Suprapubic skin (tissue), 4 donors: ENCODE data around the gene CAMTA2. TPM values are rescaled to one million over a fixed set of nuclear protein-coding genes. Genes with fewer than 3 reads are reported as not detected.

Source experiments
- DNase-seq, 2 donors: peaks; one replicate each; pipeline ENCODE4 v3.0.0-alpha.2; 2019; ENCODE audit warnings: low spot score in 2 of 2
- H3K27ac ChIP-seq: fragments of 200-600 bp; sonication (generic); one replicate; pipeline ENCODE4 v1.5.1; 2019
- H3K27me3 ChIP-seq: fragments of 200-600 bp; sonication (generic); one replicate; pipeline ENCODE4 v1.5.1; 2019
- H3K36me3 ChIP-seq: fragments of 200-600 bp; sonication (generic); one replicate; pipeline ENCODE4 v1.5.1; 2019
- H3K4me1 ChIP-seq: fragments of 200-600 bp; sonication (generic); one replicate; pipeline ENCODE4 v1.5.1; 2019
- H3K4me3 ChIP-seq: fragments of 200-600 bp; sonication (generic); one replicate; pipeline ENCODE4 v1.5.1; 2019; ENCODE audit warnings: mild to moderate bottlenecking
- H3K9me3 ChIP-seq: fragments of 200-600 bp; sonication (generic); one replicate; pipeline ENCODE4 v1.5.1; 2019
- EP300 ChIP-seq: sonication (generic); formaldehyde crosslinking; IDR thresholded peaks from one replicate; pipeline ENCODE4 v1.6.1; 2017; ENCODE audit warnings: antibody characterized with exemption
- POLR2A ChIP-seq, 2 donors: fragments of 450-650 bp; IDR thresholded peaks; one replicate each; pipeline ENCODE4 v1.6.1; 2017; ENCODE audit warnings: antibody characterized with exemption in 2 of 2, mild to moderate bottlenecking in 2 of 2, moderate library complexity in 2 of 2
- POLR2AphosphoS5 ChIP-seq, 3 donors: sonication (generic); formaldehyde crosslinking; IDR thresholded peaks; one replicate each; pipeline ENCODE4 v1.6.1; 2017; ENCODE audit warnings: antibody characterized with exemption in 3 of 3
- WGBS: methylation state at CpG from one replicate; pipeline ENCODE4 v1.1.5; 2018; 5-methylcytosine and 5-hydroxymethylcytosine counted together
- total RNA-seq, 4 donors: library from RNA; depleted of rRNA; stranded (reverse); fragments of >200 nt; gene quantifications; one replicate each; pipeline ENCODE4 v1.1.0, GENCODE V29; 2016
- TF ChIP-seq, protein P1 (sequence below), 2 donors: fragments of 200-600 bp in 1 of 2; fragments of 450-650 bp in 1 of 2; sonication (generic) in 1 of 2; IDR thresholded peaks; one replicate each; pipeline ENCODE4 v1.5.1; 2016 to 2019; ENCODE audit warnings: antibody characterized with exemption in 2 of 2, mild to moderate bottlenecking in 1 of 2, moderate library complexity in 1 of 2

The CAMTA2 gene
- total RNA-seq, 4 donors from 2014 or later = 27.4 to 60.8 (median 34.6) TPM

DNA sequence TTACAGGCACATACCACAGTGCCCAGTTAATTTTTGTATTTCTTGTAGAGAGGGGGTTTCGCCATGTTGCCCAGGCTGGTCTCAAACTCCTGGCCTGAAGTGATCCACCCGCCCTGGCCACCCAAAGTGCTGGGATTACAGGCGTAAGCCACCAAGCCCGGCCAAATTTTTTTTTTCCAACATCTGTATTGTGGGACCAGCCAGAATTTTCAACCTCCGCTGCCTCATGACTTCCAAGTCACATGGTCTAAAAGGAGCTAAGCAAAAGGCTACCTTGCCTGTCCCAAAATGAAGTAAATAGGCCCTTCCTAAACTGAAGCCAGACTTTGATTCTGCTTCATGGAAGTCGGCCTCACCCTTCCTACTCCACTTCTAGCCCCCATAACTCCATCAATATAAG lies 15.6 kb downstream of the CAMTA2 start:
- peaks cover 64% of the 10 kb centered on the region for H3K36me3 ChIP-seq
- 78% methylated on average over 6 of the region's 6 CpGs for WGBS
- no peak for DNase-seq
- H3K27me3 ChIP-seq = no peaks in the 10 kb centered on the region
- no peaks in the 10 kb centered on the region for H3K9me3 ChIP-seq
- TF ChIP-seq, protein P1, sequence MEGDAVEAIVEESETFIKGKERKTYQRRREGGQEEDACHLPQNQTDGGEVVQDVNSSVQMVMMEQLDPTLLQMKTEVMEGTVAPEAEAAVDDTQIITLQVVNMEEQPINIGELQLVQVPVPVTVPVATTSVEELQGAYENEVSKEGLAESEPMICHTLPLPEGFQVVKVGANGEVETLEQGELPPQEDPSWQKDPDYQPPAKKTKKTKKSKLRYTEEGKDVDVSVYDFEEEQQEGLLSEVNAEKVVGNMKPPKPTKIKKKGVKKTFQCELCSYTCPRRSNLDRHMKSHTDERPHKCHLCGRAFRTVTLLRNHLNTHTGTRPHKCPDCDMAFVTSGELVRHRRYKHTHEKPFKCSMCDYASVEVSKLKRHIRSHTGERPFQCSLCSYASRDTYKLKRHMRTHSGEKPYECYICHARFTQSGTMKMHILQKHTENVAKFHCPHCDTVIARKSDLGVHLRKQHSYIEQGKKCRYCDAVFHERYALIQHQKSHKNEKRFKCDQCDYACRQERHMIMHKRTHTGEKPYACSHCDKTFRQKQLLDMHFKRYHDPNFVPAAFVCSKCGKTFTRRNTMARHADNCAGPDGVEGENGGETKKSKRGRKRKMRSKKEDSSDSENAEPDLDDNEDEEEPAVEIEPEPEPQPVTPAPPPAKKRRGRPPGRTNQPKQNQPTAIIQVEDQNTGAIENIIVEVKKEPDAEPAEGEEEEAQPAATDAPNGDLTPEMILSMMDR (IDR thresholded peaks at IDR 0.05) = no peak
- TF ChIP-seq POLR2A (IDR thresholded peaks at IDR 0.05) = no peak
- peaks cover 22% of the 10 kb centered on the region for H3K4me1 ChIP-seq
- no peak overlapping the region for H3K27ac ChIP-seq
- no peak overlapping the region for H3K4me3 ChIP-seq

DNA sequence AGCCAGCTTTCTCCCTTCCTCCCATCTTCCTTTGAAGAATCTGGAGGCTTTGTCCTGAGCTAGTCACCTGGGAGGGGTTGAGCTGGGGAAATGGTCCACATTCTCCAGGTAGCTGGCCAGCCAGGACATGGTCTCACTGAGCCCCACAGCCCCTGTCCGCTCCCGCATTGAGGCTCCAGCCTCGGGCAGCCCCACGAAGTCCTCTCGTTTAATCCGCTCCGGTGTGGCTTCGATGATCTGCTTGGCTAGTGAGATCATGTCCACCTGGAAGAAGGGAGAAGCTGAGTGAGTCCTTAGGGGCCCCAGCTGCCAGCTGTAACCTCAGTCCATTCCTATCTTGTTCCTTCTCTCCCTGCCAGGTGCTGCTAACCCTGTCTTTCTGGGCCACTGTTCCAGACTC lies 17.2 kb downstream of the CAMTA2 start:
- H3K9me3 ChIP-seq = no peaks in the 10 kb centered on the region
- TF ChIP-seq POLR2A (IDR thresholded peaks at IDR 0.05) (no peak), POLR2AphosphoS5 (IDR thresholded peaks at IDR 0.05) (no peak), EP300 (no peak)
- TF ChIP-seq, protein P1 (IDR thresholded peaks at IDR 0.05) = no peak
- no peak overlapping the region for H3K27ac ChIP-seq
- H3K36me3 ChIP-seq = peaks cover 48% of the 10 kb centered on the region
- 89% methylated on average over 8 of the region's 8 CpGs for WGBS
- H3K4me1 ChIP-seq = peaks cover 37% of the 10 kb centered on the region
- DNase-seq = no peak
- H3K27me3 ChIP-seq = no peaks in the 10 kb centered on the region
- H3K4me3 ChIP-seq = no peak overlapping the region

DNA sequence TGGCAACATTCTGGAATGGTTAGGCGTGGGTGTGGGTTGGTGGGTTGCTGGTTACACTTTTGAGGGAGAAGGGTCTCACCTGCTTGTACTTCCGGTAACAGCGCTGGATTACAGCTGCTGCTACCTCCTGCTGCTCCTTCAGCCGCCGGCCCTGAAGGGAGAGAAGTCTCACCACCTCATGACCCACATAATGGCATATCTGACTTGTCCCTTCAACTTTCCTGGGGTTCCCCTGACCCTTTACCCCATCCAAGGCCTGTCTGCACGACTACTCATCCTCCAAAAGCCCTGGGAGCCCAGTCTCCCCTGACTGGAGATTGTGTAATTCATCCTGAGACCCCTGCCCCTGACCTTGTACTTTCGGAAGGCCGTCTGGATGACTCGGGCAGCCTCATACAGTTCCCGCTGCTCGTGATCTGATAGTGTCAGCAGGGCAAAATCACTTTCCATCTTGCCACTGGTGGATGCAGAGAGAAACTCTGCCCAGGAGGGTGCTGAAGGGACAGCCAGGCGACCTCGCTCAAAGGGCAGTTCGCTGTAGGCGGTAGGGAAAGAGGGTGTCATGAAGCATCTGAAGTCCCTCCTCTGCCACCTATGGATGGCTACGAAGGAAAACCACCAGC lies 17.8 kb downstream of the CAMTA2 start:
- H3K36me3 ChIP-seq = peaks cover 45% of the 10 kb centered on the region
- WGBS = 89% methylated on average over 16 of the region's 16 CpGs
- no peaks in the 10 kb centered on the region for H3K9me3 ChIP-seq
- H3K4me1 ChIP-seq = peaks cover 38% of the 10 kb centered on the region
- peak overlapping the region; percentile 27 for H3K27ac ChIP-seq
- no peak for DNase-seq
- TF ChIP-seq POLR2A (IDR thresholded peaks at IDR 0.05) (no peak), POLR2AphosphoS5 (IDR thresholded peaks at IDR 0.05) (no peak), EP300 (no peak)
- TF ChIP-seq, protein P1 (IDR thresholded peaks at IDR 0.05) = no peak
- no peaks in the 10 kb centered on the region for H3K27me3 ChIP-seq
- peak overlapping the region; percentile 55 for H3K4me3 ChIP-seq

DNA sequence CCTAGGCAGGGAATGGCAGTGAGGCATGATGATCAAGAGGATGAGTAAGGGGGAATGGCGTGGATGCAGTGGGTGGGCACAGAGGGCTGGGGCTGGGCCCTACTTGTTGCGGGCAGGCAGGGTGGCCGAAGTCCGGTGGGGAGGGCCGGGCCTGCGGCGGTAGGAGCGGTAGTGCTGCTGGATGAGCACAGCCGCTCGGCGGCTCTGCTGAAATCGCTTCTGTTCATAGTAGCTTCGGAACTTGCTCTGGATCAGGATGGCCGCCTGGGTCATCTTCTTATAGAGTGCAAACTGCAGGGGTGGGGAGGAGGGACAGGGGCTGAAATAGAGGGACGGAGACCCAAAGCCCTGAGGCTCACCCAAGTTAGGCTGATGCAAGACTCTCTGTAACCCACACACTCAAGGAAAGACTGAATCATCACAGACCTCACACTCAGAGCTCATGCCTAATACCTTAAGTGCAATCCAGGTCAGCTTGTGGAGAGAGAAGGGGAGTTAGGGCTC lies 18.4 kb downstream of the CAMTA2 start:
- peak overlapping the region; percentile 55 for H3K4me3 ChIP-seq
- H3K27me3 ChIP-seq = no peaks in the 10 kb centered on the region
- TF ChIP-seq EP300 (no peak), POLR2A (IDR thresholded peaks at IDR 0.05) (no peak), POLR2AphosphoS5 (IDR thresholded peaks at IDR 0.05) (no peak)
- TF ChIP-seq, protein P1 (IDR thresholded peaks at IDR 0.05) = no peak
- DNase-seq = no peak
- 90% methylated on average over 15 of the region's 15 CpGs for WGBS
- H3K36me3 ChIP-seq = peaks cover 42% of the 10 kb centered on the region
- H3K9me3 ChIP-seq = no peaks in the 10 kb centered on the region
- peak overlapping the region; percentile 90 for H3K27ac ChIP-seq
- peaks cover 38% of the 10 kb centered on the region for H3K4me1 ChIP-seq

GRCh38 chr17:4968486-4969046 lies 18.9 kb downstream of the CAMTA2 start:
- Histone ChIP-seq H3K36me3 (peaks cover 36% of the 10 kb centered on the region), H3K4me3 (peak overlapping the region; percentile 55), H3K9me3 (no peaks in the 10 kb centered on the region), H3K4me1 (peaks cover 38% of the 10 kb centered on the region), H3K27ac (peak overlapping the region; percentile 90), H3K27me3 (no peaks in the 10 kb centered on the region)
- 32% methylated on average over 23 of the region's 23 CpGs for WGBS
- TF ChIP-seq POLR2A (IDR thresholded peaks at IDR 0.05) = no peak
- TF ChIP-seq POLR2AphosphoS5 (IDR thresholded peaks at IDR 0.05) = no peak
- TF ChIP-seq, protein P1 (IDR thresholded peaks at IDR 0.05) = no peak
- TF ChIP-seq EP300 = no peak
- DNase-seq = no peak
